ENCODE measurements around the gene LTB.

DNA sequence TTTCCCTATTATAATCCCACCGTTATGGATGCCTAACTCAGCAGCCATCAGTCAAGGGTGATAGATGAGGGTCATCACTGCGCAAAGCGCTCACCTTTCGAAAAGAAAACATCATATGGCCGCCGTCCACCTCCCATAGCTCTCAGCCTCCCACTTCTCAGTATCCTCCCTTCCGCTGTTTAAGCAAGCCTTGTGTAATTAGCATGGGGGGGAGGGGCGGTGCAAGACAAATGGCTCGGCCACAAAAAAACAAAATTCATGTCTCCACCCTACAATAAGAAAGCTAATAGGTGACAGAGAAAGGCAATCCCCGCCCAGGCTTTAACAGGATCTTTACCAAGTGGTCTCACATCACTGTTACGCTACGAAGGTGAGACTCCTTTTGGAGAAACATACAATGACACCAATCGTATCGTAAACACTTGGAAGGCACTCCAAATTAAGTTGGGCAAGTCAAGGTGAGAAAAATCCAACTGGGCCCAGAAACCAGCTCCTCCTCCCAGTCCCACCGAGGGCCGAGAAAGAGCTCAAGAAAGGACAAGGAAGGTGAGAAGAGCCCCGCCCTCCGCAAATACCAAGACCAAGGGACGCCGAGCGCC, 41.1 kb downstream of the LTB start:
- TF ChIP-seq, protein P1, sequence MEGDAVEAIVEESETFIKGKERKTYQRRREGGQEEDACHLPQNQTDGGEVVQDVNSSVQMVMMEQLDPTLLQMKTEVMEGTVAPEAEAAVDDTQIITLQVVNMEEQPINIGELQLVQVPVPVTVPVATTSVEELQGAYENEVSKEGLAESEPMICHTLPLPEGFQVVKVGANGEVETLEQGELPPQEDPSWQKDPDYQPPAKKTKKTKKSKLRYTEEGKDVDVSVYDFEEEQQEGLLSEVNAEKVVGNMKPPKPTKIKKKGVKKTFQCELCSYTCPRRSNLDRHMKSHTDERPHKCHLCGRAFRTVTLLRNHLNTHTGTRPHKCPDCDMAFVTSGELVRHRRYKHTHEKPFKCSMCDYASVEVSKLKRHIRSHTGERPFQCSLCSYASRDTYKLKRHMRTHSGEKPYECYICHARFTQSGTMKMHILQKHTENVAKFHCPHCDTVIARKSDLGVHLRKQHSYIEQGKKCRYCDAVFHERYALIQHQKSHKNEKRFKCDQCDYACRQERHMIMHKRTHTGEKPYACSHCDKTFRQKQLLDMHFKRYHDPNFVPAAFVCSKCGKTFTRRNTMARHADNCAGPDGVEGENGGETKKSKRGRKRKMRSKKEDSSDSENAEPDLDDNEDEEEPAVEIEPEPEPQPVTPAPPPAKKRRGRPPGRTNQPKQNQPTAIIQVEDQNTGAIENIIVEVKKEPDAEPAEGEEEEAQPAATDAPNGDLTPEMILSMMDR (conservative IDR thresholded peaks at IDR 0.05): no peak
- TF ChIP-seq ZFX (IDR thresholded peaks at IDR 0.05): no peak; the same call in 1 of the 2 replicates

Data from C4-2B (cell line).